GM18870 (cell line): Measurements from ENCODE around the gene SOX1.

Experiments
- ATAC-seq: cut with Tn5 transposase; IDR thresholded peaks from one replicate; pipeline ENCODE4 v1.9.1; 2021; ENCODE audit warnings: moderate library complexity; ENCODE audit not compliant: unreplicated experiment

Gene SOX1

GRCh38 chr13:112105244-112105681 lies 38.3 kb downstream of the SOX1 start:
- no peak for ATAC-seq

GRCh38 chr13:112105892-112106291 lies 38.9 kb downstream of the SOX1 start:
- ATAC-seq, result no peak

- no peak for ATAC-seq
These were observed 39.7 kb downstream of the SOX1 start for GRCh38 chr13:112106478-112107141.

GRCh38 chr13:112107289-112107688 lies 40.3 kb downstream of the SOX1 start:
- ATAC-seq, result no peak

GRCh38 chr13:112110479-112110878 lies 43.5 kb downstream of the SOX1 start:
- ATAC-seq, result no peak

GRCh38 chr13:112111239-112111857 lies 44.4 kb downstream of the SOX1 start:
- ATAC-seq, result no peak

- no peak for ATAC-seq
These were observed 45.8 kb downstream of the SOX1 start for GRCh38 chr13:112112534-112113276.

- no peak for ATAC-seq
These were observed 46.4 kb downstream of the SOX1 start for GRCh38 chr13:112113348-112113747.

GRCh38 chr13:112113851-112114250 lies 46.9 kb downstream of the SOX1 start:
- ATAC-seq, result no peak

- ATAC-seq, result no peak
These were observed 47.4 kb downstream of the SOX1 start for GRCh38 chr13:112114391-112114790.

- ATAC-seq, result no peak
These were observed 48.6 kb downstream of the SOX1 start for GRCh38 chr13:112115403-112116091.

- no peak for ATAC-seq
These were observed 49.4 kb downstream of the SOX1 start for GRCh38 chr13:112116187-112116950.

- no peak for ATAC-seq
These were observed 50.5 kb downstream of the SOX1 start for GRCh38 chr13:112117258-112117954.

GRCh38 chr13:112117955-112118302 lies 51.0 kb downstream of the SOX1 start:
- ATAC-seq, result no peak

- ATAC-seq, result no peak
These were observed 51.6 kb downstream of the SOX1 start for GRCh38 chr13:112118451-112119064.

- no peak for ATAC-seq
These were observed 52.5 kb downstream of the SOX1 start for GRCh38 chr13:112119192-112120030.

GRCh38 chr13:112120031-112120373 lies 53.1 kb downstream of the SOX1 start:
- no peak for ATAC-seq
